Fibroblast of lung (primary cell): ENCODE results near the gene ARL6IP1.

ENCODE experiments used
- EZH2 ChIP-seq: IDR thresholded peaks from 2 replicates; pipeline ENCODE4 v1.5.1; 2012; ENCODE audit warnings: low read length, control low read depth, mild to moderate bottlenecking; ENCODE audit errors: missing control alignments
- TF ChIP-seq, protein P1 (sequence below), 2 donors: IDR thresholded peaks in 1 of 2; conservative IDR thresholded peaks in 1 of 2; 1 replicate in 1 of 2; 2 replicates in 1 of 2; pipeline ENCODE4 v1.5.1; 2011 to 2012; ENCODE audit warnings: low read length in 2 of 2, control low read depth in 1 of 2, inconsistent platforms in 1 of 2, low read depth in 1 of 2, mild to moderate bottlenecking in 1 of 2

DNA sequence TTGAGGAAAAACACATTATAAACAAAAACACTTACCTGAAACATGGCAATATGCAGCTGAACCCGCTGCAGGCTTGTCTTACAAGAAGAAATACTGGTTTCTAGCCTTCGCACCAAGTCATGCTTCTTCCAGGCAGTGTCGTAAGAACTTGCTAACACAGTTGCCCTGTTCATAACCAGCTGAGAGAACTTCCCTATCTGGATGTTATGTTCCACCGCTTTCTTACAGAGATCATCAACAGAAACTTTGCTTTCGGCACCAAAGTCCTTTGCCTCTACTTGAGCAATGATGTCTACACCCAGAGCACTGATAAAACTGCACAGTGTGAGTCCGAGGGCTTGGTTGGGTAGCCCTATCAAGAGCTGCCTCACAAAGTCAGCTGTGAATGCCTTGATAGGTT is 27.9 kb upstream of the ARL6IP1 start:
- TF ChIP-seq, protein P1, sequence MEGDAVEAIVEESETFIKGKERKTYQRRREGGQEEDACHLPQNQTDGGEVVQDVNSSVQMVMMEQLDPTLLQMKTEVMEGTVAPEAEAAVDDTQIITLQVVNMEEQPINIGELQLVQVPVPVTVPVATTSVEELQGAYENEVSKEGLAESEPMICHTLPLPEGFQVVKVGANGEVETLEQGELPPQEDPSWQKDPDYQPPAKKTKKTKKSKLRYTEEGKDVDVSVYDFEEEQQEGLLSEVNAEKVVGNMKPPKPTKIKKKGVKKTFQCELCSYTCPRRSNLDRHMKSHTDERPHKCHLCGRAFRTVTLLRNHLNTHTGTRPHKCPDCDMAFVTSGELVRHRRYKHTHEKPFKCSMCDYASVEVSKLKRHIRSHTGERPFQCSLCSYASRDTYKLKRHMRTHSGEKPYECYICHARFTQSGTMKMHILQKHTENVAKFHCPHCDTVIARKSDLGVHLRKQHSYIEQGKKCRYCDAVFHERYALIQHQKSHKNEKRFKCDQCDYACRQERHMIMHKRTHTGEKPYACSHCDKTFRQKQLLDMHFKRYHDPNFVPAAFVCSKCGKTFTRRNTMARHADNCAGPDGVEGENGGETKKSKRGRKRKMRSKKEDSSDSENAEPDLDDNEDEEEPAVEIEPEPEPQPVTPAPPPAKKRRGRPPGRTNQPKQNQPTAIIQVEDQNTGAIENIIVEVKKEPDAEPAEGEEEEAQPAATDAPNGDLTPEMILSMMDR (conservative IDR thresholded peaks at IDR 0.05 in 1 of 2, IDR thresholded peaks at IDR 0.05 in 1 of 2; ENCODE audit: low read depth in 1 of 2, low read length in 2 of 2), result no peak
- TF ChIP-seq EZH2, result no peak
